HG03521 (cell line): ENCODE data around the gene ADAMTS12.

ENCODE experiments used
- ATAC-seq: cut with Tn5 transposase; IDR thresholded peaks from one replicate; pipeline ENCODE4 v1.9.1; 2021; ENCODE audit warnings: mild to moderate bottlenecking, moderate library complexity; ENCODE audit not compliant: unreplicated experiment

Gene ADAMTS12, protein sequence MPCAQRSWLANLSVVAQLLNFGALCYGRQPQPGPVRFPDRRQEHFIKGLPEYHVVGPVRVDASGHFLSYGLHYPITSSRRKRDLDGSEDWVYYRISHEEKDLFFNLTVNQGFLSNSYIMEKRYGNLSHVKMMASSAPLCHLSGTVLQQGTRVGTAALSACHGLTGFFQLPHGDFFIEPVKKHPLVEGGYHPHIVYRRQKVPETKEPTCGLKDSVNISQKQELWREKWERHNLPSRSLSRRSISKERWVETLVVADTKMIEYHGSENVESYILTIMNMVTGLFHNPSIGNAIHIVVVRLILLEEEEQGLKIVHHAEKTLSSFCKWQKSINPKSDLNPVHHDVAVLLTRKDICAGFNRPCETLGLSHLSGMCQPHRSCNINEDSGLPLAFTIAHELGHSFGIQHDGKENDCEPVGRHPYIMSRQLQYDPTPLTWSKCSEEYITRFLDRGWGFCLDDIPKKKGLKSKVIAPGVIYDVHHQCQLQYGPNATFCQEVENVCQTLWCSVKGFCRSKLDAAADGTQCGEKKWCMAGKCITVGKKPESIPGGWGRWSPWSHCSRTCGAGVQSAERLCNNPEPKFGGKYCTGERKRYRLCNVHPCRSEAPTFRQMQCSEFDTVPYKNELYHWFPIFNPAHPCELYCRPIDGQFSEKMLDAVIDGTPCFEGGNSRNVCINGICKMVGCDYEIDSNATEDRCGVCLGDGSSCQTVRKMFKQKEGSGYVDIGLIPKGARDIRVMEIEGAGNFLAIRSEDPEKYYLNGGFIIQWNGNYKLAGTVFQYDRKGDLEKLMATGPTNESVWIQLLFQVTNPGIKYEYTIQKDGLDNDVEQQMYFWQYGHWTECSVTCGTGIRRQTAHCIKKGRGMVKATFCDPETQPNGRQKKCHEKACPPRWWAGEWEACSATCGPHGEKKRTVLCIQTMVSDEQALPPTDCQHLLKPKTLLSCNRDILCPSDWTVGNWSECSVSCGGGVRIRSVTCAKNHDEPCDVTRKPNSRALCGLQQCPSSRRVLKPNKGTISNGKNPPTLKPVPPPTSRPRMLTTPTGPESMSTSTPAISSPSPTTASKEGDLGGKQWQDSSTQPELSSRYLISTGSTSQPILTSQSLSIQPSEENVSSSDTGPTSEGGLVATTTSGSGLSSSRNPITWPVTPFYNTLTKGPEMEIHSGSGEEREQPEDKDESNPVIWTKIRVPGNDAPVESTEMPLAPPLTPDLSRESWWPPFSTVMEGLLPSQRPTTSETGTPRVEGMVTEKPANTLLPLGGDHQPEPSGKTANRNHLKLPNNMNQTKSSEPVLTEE (N-terminal part only)

GRCh38 chr5:33891788-33892619 is at the start of gene ADAMTS12:
Gene ADAMTS12 (minus strand): TSS chr5:33891990. CDS start chr5:33891856, 134 bp downstream.
- no peak for ATAC-seq

DNA sequence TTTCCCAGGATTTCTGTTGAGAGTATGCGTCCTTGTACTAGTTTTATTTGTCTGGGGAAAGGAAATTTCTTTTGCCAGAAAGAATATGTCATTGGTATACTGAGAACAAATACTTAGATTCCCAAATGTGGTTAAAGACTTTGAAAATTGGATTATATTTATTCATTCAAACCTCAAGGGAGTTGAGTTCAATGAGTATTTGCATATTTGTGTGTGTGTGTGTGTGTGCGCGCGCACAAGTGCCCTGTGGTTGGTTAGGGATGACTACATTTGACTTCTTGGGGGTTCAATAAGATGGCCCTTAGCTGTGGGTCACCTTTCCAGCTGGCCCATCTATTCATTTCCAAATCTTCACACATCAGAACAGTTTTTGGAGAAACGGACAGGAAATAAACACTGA is 49.3 kb upstream of the ADAMTS12 start:
- no peak for ATAC-seq

DNA sequence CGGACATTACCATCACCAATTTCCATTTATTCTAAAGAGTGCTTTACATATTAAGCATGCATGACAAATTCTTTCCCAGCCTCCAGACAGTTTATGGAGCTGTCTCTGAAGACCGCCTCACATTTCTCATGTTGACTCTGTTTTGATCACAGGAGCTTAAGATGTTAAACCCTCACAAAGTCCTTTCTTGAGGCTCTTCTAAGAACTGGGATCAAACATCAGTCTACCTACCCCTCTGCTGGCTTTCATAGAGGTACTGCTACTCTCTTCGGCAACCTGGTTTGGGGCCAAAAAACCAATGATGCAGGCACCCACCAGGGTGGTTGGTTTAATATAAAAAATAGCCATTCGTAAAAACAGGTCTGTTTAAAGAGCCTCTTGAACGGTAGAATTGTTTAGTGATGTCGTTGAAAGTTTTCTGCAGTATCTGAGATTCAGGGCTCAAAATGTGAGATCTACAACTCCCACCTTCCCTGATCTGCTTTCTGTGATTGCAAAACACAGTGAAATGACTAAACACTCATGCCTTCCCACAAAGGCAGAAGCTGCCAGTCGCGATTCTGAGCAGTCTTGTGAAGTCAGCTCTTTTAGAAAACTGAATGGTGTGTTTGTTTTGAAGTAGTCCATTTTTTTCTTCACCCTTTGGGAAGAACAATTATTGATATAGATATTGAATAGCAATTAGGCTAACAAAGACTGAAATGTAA is 47.9 kb upstream of the ADAMTS12 start:
- ATAC-seq = no peak

- ATAC-seq = no peak
These were observed 47.1 kb upstream of the ADAMTS12 start for GRCh38 chr5:33938881-33939280.

- no peak for ATAC-seq
These were observed 46.7 kb upstream of the ADAMTS12 start for GRCh38 chr5:33938507-33938796.

GRCh38 chr5:33937707-33938506 is 46.1 kb upstream of the ADAMTS12 start:
- no peak for ATAC-seq

GRCh38 chr5:33937017-33937706 is 45.4 kb upstream of the ADAMTS12 start:
- ATAC-seq = no peak

DNA sequence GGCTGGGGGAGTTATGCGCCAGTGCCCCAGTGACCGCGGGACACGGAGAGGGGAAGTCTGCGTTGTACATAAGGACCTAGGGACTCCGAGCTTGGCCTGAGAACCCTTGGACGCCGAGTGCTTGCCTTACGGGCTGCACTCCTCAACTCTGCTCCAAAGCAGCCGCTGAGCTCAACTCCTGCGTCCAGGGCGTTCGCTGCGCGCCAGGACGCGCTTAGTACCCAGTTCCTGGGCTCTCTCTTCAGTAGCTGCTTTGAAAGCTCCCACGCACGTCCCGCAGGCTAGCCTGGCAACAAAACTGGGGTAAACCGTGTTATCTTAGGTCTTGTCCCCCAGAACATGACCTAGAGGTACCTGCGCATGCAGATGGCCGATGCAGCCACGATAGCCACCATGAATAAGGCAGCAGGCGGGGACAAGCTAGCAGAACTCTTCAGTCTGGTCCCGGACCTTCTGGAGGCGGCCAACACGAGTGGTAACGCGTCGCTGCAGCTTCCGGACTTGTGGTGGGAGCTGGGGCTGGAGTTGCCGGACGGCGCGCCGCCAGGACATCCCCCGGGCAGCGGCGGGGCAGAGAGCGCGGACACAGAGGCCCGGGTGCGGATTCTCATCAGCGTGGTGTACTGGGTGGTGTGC is 44.7 kb upstream of the ADAMTS12 start, which contains the start of gene RXFP3:
Gene RXFP3, plus strand, starts transcription at position 6 of the 636 bp plus-strand sequence. Its CDS starts 355 bp downstream, at position 361.
- no peak for ATAC-seq

DNA sequence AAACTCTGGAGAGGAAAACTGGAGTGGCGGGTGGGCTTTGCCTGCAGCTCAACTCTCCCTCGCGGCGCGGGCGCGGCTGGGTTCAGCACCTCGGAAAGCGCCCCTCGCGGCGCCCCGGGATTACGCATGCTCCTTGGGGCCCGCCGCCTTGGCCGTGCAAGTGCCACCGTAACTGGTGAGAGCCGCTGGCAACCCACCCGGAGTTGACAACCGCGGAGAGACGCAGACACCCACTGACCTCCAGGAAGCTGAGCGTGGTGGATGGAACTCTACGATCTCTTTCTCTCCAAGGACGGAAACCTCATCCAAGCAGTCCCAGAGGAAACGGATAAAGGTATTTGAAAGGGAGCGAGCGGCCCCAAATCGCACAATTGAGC is 44.2 kb upstream of the ADAMTS12 start:
- ATAC-seq = no peak

GRCh38 chr5:33934176-33934575 is 42.4 kb upstream of the ADAMTS12 start:
- peak; percentile 26 for ATAC-seq

DNA sequence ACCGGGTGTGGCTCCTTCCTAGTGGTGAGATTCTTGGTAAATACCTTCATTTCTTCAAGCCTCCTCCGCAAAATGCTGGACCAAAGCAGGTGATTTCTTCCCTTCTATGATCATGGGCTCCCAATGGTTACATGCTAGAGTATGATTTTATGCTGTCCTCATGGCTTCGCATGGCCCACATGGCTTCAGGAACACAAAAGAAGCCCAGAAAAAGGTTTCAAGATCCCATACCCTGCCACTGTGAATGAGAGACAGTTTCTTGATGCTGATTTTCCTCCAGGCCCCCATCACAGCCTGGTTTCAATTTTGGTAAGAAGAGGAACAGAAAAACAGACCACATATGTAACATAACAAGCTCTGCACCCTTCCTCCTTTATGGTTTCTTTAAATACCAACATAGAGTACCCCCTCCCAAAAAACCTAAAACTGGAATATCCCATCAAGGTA is 42.0 kb upstream of the ADAMTS12 start:
- ATAC-seq = peak; percentile 75

GRCh38 chr5:33931136-33931535 is 39.3 kb upstream of the ADAMTS12 start:
- ATAC-seq = no peak

GRCh38 chr5:33929925-33930690 is 38.3 kb upstream of the ADAMTS12 start:
- ATAC-seq = no peak

DNA sequence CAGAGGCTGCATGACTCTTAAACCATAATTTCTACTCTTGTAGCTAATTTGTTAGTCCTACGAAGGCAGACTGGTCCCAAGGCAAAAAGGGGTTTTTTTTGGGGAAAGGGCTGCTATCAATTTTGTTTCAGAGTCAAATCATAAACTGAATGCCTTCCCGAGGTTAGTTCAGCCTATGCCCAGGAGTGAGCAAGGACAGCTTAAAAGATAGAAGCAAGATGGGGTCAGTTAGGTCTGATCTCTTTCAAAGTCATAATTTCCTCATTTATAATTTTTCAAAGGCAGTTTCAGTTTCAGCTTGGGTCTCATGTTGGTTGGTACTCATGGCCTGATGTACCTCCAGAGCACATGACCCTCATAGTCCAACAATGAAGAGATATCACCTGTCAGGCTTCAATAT is 36.5 kb upstream of the ADAMTS12 start:
- no peak for ATAC-seq

DNA sequence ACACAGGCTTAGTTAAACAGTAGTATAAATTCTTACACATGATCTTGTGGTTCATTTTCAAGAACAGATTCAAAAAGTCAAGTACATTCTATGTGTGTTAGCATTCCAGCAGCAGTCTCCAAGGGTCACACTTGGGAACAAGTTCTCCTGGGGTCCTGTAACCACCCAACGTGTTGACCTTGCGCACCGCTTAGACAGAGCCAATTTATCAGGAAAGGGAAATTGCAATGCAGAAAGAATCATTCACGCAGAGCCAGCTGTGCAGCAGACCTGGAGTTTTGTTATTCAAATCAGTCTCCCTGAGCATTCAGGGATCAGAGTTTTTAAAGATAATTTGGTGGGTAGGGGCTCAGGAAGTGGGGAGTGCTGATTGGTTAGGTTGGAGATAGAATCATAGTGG is 35.9 kb upstream of the ADAMTS12 start:
- ATAC-seq = no peak

DNA sequence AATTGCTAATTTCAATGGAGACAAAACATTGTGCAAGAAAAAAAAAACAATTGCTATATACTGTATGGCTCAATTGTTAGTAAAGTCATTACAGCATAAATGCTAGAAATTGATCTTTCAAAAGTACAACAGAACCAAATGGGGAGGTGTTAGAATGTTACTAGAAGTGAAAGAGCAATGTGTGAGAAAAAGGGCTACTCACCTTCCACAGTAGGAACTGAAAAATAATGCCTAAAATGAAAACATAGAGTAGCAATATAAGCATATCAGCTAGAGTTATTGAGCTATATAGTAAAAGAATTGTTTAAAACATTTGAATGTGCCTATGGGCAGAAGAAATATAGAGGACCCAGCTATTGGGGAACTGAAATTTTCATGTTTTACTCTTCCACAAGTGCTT is 33.5 kb upstream of the ADAMTS12 start:
- no peak for ATAC-seq

DNA sequence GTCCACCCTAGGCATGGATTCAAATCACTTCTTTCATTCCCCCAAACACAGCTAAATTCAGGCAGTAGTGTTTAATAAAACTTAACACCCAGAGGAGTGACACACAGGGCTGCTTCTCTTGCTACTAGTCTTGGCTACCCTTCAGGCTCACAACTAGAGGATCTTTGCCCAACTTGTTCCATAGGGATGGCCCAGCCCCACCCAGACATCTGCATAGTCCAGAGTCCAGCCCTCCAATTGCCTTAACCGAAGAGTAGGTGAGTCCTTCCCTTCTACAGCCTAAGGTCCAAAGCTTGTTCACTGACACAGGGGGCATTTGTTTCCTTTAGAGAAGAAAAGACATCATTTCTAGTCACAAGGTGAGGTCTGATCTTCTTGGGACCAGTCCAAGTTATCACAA is 29.2 kb upstream of the ADAMTS12 start:
- ATAC-seq = no peak
